Measurements from ENCODE around the gene HNRNPA1. TPM values are rescaled to one million over a fixed set of nuclear protein-coding genes. Genes with fewer than 3 reads are reported as not detected.

Gene HNRNPA1
- total RNA-seq, 1 donor from 2014 or later: 239 TPM

GRCh38 chr12:54333420-54334034 is 53.0 kb downstream of the HNRNPA1 start:
- no peak for DNase-seq (ENCODE audit: low read depth in 2 of 2)

Other genes with a start within 250 kb of the HNRNPA1 start
- not detected in 2 replicates for gene HOXC5, start 247.7 kb upstream of the HNRNPA1 start, total RNA-seq
- not detected in 2 replicates for gene HOXC4, start 226.9 kb upstream of the HNRNPA1 start, total RNA-seq
- 15.7 and 21.2 TPM in 2 replicates for gene SMUG1, start 91.7 kb upstream of the HNRNPA1 start, total RNA-seq
- 25.1 and 26.6 TPM in 2 replicates for gene CBX5, start 604 bp upstream of the HNRNPA1 start, total RNA-seq
- not detected in 2 replicates for gene NFE2, start 20.3 kb downstream of the HNRNPA1 start, total RNA-seq
- 75.0 and 78.2 TPM in 2 replicates for gene COPZ1, start 44.4 kb downstream of the HNRNPA1 start, total RNA-seq
- gene GPR84, start 83.8 kb downstream of the HNRNPA1 start, total RNA-seq: under 0.01 TPM in 1 of 2 replicates, not detected in the other
- gene ZNF385A, start 104.0 kb downstream of the HNRNPA1 start, total RNA-seq: 0.65 and 0.99 TPM in 2 replicates
- gene ITGA5, start 138.5 kb downstream of the HNRNPA1 start, total RNA-seq: 257 and 294 TPM in 2 replicates
- gene GTSF1, start 192.9 kb downstream of the HNRNPA1 start, total RNA-seq: not detected in 2 replicates
- gene NCKAP1L, start 217.0 kb downstream of the HNRNPA1 start, total RNA-seq: under 0.01 TPM in 1 of 2 replicates, not detected in the other